SK-N-SH treated with all-trans-retinoic acid at 6 μM for 48 hours (cell line): ENCODE data around the gene JSRP1.

Experiments
- ATAC-seq: fragments of 200-7000 bp; cut with Tn5 transposase; 3 replicates; pipeline ENCODE4 v1.9.1; 2020; ENCODE audit warnings: mild to moderate bottlenecking, moderate library complexity
- ARNTL ChIP-seq: fragments of 450-650 bp; formaldehyde crosslinking; IDR thresholded peaks from 2 replicates; pipeline ENCODE4 v1.5.0; 2020; ENCODE audit warnings: low read depth, mild to moderate bottlenecking, moderate library complexity, borderline replicate concordance
- BACH2 ChIP-seq: fragments of 250-450 bp; sonication (Bioruptor Pico); IDR thresholded peaks from 2 replicates; pipeline ENCODE4 v1.9.0; 2021; ENCODE audit warnings: mild to moderate bottlenecking, borderline replicate concordance
- ESRRG ChIP-seq: fragments of 250-450 bp; sonication (Bioruptor Pico); IDR thresholded peaks from 2 replicates; pipeline ENCODE4 v1.6.1; 2021; ENCODE audit warnings: mild to moderate bottlenecking
- GLIS3 ChIP-seq: fragments of 250-450 bp; sonication (Bioruptor Pico); IDR thresholded peaks from 2 replicates; pipeline ENCODE4 v1.5.0; 2020; ENCODE audit warnings: mild to moderate bottlenecking, moderate library complexity
- ISL1 ChIP-seq: fragments of 250-450 bp; sonication (Bioruptor Pico); IDR thresholded peaks from 2 replicates; pipeline ENCODE4 v2.1.2; 2022; ENCODE audit warnings: mild to moderate bottlenecking, moderate library complexity
- OSR1 ChIP-seq: fragments of 250-450 bp; sonication (Bioruptor Pico); IDR thresholded peaks from 2 replicates; pipeline ENCODE4 v1.8.0; 2022; ENCODE audit warnings: moderate library complexity, mild to moderate bottlenecking, inconsistent platforms
- PPARA ChIP-seq: fragments of 250-450 bp; sonication (Bioruptor Pico); IDR thresholded peaks from 2 replicates; pipeline ENCODE4 v1.5.0; 2020; ENCODE audit warnings: mild to moderate bottlenecking, borderline replicate concordance
- RARB ChIP-seq: fragments of 250-450 bp; sonication (Bioruptor Pico); IDR thresholded peaks from 2 replicates; pipeline ENCODE4 v1.8.0; 2021; ENCODE audit warnings: mild to moderate bottlenecking, moderate library complexity
- SNAI2 ChIP-seq: fragments of 250-450 bp; sonication (Bioruptor Pico); IDR thresholded peaks from 2 replicates; pipeline ENCODE4 v1.5.0; 2020; ENCODE audit warnings: mild to moderate bottlenecking, moderate library complexity
- TCF4 ChIP-seq: fragments of 250-450 bp; sonication (Bioruptor Pico); IDR thresholded peaks from 2 replicates; pipeline ENCODE4 v1.8.0; 2021; ENCODE audit warnings: mild to moderate bottlenecking, moderate library complexity, borderline replicate concordance
- TOX ChIP-seq: fragments of 250-450 bp; sonication (Bioruptor Pico); IDR thresholded peaks from 2 replicates; pipeline ENCODE4 v1.8.0; 2021; ENCODE audit warnings: mild to moderate bottlenecking, moderate library complexity, borderline replicate concordance
- ZC3H10 ChIP-seq: fragments of 250-450 bp; sonication (Bioruptor Pico); IDR thresholded peaks from 2 replicates; pipeline ENCODE4 v1.5.1; 2021; ENCODE audit warnings: mild to moderate bottlenecking, moderate library complexity
- ZFP3 ChIP-seq: fragments of 250-450 bp; sonication (Bioruptor Pico); IDR thresholded peaks from 2 replicates; pipeline ENCODE4 v1.5.0; 2020; ENCODE audit warnings: mild to moderate bottlenecking, moderate library complexity
- ZFP30 ChIP-seq: fragments of 450-650 bp; formaldehyde crosslinking; IDR thresholded peaks from 2 replicates; pipeline ENCODE4 v1.5.0; 2022; ENCODE audit warnings: mild to moderate bottlenecking, moderate library complexity
- ZNF565 ChIP-seq: fragments of 450-650 bp; formaldehyde crosslinking; conservative IDR thresholded peaks from 2 replicates; pipeline ENCODE4 v1.5.0; 2020; ENCODE audit warnings: low read depth, mild to moderate bottlenecking, moderate library complexity
- ZNF8 ChIP-seq: fragments of 450-650 bp; formaldehyde crosslinking; IDR thresholded peaks from 2 replicates; pipeline ENCODE4 v1.5.0; 2020; ENCODE audit warnings: mild to moderate bottlenecking, moderate library complexity
- TF ChIP-seq, protein P1 (sequence below): fragments of 250-450 bp; sonication (Bioruptor Pico); IDR thresholded peaks from 2 replicates; pipeline ENCODE4 v1.5.0; 2020; ENCODE audit warnings: mild to moderate bottlenecking, moderate library complexity
- TF ChIP-seq, protein P2 (sequence below): fragments of 250-450 bp; sonication (Bioruptor Pico); IDR thresholded peaks from 2 replicates; pipeline ENCODE4 v1.8.0; 2020; ENCODE audit warnings: mild to moderate bottlenecking, moderate library complexity, borderline replicate concordance
- TF ChIP-seq, protein P3 (sequence below): fragments of 250-450 bp; sonication (Bioruptor Pico); IDR thresholded peaks from 2 replicates; pipeline ENCODE4 v1.5.1; 2020; ENCODE audit warnings: low read depth, mild to moderate bottlenecking, moderate library complexity
- TF ChIP-seq, protein P4 (sequence below): fragments of 250-450 bp; sonication (Bioruptor Pico); IDR thresholded peaks from 2 replicates; pipeline ENCODE4 v1.5.1; 2021; ENCODE audit warnings: mild to moderate bottlenecking, moderate library complexity

JSRP1 gene

DNA sequence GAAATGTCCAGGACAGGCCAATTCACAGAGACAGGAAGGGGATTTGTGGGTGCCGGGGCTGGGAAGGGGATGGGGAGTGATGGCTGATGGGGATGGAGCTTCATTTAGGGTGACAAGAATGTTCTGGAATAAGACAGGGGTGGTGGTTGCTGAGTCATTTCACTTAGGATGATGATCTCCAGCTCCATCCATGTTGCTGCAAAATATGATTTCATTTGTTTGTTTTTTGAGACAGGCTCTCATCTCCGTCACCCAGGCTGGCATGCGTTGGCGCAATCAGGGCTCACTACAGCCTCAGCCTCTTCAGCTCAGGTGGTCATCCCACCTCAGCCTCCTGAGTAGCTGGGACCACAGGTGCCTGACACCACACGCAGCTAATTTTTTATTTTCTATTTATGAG is 3.1 kb upstream of the JSRP1 start:
- no peak for ATAC-seq
- TF ChIP-seq TOX (CRISPR knock-in tag) (no peak), ESRRG (CRISPR knock-in tag) (no peak), ZNF565 (no peak), GLIS3 (no peak), ZNF8 (CRISPR knock-in tag) (no peak), TCF4 (no peak), ZC3H10 (CRISPR knock-in tag) (no peak), SNAI2 (CRISPR knock-in tag) (no peak), OSR1 (CRISPR knock-in tag) (no peak), RARB (CRISPR knock-in tag) (no peak), ZFP3 (CRISPR knock-in tag) (no peak), ZFP30 (no peak), ARNTL (CRISPR knock-in tag) (no peak)
- TF ChIP-seq, protein P1, sequence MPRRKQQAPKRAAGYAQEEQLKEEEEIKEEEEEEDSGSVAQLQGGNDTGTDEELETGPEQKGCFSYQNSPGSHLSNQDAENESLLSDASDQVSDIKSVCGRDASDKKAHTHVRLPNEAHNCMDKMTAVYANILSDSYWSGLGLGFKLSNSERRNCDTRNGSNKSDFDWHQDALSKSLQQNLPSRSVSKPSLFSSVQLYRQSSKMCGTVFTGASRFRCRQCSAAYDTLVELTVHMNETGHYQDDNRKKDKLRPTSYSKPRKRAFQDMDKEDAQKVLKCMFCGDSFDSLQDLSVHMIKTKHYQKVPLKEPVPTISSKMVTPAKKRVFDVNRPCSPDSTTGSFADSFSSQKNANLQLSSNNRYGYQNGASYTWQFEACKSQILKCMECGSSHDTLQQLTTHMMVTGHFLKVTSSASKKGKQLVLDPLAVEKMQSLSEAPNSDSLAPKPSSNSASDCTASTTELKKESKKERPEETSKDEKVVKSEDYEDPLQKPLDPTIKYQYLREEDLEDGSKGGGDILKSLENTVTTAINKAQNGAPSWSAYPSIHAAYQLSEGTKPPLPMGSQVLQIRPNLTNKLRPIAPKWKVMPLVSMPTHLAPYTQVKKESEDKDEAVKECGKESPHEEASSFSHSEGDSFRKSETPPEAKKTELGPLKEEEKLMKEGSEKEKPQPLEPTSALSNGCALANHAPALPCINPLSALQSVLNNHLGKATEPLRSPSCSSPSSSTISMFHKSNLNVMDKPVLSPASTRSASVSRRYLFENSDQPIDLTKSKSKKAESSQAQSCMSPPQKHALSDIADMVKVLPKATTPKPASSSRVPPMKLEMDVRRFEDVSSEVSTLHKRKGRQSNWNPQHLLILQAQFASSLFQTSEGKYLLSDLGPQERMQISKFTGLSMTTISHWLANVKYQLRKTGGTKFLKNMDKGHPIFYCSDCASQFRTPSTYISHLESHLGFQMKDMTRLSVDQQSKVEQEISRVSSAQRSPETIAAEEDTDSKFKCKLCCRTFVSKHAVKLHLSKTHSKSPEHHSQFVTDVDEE (CRISPR knock-in tag): no peak
- TF ChIP-seq, protein P2, sequence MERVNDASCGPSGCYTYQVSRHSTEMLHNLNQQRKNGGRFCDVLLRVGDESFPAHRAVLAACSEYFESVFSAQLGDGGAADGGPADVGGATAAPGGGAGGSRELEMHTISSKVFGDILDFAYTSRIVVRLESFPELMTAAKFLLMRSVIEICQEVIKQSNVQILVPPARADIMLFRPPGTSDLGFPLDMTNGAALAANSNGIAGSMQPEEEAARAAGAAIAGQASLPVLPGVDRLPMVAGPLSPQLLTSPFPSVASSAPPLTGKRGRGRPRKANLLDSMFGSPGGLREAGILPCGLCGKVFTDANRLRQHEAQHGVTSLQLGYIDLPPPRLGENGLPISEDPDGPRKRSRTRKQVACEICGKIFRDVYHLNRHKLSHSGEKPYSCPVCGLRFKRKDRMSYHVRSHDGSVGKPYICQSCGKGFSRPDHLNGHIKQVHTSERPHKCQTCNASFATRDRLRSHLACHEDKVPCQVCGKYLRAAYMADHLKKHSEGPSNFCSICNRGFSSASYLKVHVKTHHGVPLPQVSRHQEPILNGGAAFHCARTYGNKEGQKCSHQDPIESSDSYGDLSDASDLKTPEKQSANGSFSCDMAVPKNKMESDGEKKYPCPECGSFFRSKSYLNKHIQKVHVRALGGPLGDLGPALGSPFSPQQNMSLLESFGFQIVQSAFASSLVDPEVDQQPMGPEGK: no peak

DNA sequence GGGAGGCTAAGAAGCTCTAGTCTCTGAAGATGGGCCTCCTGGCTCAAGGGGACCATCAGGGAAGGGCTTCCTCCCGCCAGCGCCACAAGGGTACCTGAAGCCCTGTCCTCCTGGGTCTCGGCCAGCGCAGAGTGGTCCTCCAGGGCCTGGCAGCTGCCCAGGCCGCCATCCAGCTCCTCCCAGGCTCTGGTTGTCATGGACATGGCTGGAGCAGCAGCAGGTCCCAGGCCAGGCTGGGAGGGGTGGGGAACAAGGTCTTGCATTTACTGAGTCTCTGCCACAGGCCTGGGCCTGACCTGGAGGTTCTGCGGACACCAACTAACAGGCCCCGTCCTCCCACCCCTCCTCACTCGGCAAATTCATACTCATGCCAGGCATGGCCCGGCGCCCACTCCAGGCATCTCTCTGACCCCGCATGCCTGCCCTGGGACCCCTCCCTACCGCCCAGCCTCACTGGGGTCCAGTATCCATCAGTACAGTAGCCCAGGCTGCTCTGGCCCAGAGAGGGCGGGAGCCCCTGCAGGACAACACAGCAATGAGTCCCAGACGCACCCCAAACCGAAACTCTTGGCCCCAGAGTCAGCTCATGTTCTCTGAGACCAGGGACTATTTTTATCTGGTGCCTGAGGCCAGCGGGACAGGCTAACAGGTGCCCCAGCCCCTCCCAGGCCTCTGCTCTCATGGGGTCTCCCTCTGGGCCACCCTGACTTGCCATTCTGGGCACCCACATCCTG is 938 bp downstream of the JSRP1 start:
- TF ChIP-seq RARB (CRISPR knock-in tag) (no peak), TOX (CRISPR knock-in tag) (no peak), BACH2 (CRISPR knock-in tag) (no peak), TCF4 (no peak), ISL1 (CRISPR knock-in tag) (no peak), PPARA (no peak), ZNF8 (CRISPR knock-in tag) (no peak), ZFP30 (no peak), ZNF565 (no peak)
- TF ChIP-seq, protein P3, sequence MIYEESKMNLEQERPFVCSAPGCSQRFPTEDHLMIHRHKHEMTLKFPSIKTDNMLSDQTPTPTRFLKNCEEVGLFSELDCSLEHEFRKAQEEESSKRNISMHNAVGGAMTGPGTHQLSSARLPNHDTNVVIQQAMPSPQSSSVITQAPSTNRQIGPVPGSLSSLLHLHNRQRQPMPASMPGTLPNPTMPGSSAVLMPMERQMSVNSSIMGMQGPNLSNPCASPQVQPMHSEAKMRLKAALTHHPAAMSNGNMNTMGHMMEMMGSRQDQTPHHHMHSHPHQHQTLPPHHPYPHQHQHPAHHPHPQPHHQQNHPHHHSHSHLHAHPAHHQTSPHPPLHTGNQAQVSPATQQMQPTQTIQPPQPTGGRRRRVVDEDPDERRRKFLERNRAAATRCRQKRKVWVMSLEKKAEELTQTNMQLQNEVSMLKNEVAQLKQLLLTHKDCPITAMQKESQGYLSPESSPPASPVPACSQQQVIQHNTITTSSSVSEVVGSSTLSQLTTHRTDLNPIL (CRISPR knock-in tag): no peak
- TF ChIP-seq, protein P2: no peak
- no peak for ATAC-seq

DNA sequence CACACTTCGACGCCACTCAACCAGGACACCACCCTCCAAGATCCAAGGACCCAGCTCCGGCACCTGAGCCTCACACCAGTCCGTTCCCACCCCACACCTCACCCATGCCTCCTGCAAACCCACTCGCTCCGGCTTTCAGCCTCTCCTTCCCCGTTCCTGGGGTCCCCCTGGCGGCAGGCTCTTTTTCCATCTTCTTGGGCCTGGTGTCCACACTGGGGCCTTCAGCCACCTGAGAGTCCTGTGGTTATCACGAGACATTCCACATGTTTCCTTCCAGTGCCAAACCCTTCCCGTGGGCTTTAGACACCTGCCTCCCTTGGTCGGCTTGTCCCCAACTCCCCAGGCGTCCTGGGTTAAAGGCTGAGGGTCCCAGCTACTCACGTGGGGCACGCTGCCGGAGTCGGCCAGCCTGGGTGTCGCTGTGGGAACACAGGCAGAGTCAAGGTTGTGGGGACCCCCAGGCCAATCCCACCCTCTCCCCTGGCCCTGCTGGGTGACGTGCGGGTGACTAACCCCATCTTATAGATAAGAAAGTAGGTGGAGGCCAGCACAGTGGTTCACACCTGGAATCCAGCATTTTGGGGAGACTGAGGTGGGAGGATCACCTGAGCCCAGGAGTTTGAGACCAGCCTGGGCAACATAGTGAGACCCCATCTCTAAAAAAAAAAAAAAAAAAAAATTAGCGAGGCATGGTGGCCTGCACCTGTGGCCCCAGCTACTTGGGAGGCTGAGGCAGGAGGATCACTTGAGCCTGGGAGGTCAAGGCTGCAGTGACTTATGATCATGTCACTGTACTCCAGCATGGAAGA is 1.9 kb downstream of the JSRP1 start:
- no peak for TF ChIP-seq GLIS3
- TF ChIP-seq TCF4: no peak
- TF ChIP-seq PPARA: no peak
- TF ChIP-seq, protein P4, sequence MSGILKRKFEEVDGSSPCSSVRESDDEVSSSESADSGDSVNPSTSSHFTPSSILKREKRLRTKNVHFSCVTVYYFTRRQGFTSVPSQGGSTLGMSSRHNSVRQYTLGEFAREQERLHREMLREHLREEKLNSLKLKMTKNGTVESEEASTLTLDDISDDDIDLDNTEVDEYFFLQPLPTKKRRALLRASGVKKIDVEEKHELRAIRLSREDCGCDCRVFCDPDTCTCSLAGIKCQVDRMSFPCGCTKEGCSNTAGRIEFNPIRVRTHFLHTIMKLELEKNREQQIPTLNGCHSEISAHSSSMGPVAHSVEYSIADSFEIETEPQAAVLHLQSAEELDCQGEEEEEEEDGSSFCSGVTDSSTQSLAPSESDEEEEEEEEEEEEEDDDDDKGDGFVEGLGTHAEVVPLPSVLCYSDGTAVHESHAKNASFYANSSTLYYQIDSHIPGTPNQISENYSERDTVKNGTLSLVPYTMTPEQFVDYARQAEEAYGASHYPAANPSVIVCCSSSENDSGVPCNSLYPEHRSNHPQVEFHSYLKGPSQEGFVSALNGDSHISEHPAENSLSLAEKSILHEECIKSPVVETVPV (CRISPR knock-in tag): no peak
- TF ChIP-seq SNAI2 (CRISPR knock-in tag): no peak
- TF ChIP-seq ZNF8 (CRISPR knock-in tag): no peak
- TF ChIP-seq, all 23 proteins: peak for 0
- ATAC-seq: no peak
